ENCODE measurements around the gene RHOA.

DNA sequence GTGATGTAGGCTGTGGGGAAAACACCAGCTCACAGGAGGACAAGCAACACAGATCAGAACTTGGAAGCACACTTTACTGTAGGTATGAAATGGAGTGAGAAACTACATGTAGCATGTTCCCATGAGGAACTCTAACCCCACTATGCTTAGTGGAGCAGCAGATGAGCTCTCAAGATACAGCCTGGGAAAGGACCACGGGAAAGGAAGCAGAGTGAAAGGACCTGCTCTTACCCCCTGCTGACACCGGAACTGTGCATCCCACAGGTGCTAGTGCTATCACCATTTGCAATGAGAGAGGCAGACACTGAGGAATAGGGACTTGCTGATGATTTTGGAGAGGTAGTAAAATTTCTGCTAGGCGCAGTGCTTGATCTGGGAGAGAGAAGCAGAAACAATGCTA lies 100.5 kb downstream of the RHOA start:
- no peak for TF ChIP-seq POLR2AphosphoS5 (IDR thresholded peaks at IDR 0.05; ENCODE audit: low read depth)
- TF ChIP-seq, protein P1, sequence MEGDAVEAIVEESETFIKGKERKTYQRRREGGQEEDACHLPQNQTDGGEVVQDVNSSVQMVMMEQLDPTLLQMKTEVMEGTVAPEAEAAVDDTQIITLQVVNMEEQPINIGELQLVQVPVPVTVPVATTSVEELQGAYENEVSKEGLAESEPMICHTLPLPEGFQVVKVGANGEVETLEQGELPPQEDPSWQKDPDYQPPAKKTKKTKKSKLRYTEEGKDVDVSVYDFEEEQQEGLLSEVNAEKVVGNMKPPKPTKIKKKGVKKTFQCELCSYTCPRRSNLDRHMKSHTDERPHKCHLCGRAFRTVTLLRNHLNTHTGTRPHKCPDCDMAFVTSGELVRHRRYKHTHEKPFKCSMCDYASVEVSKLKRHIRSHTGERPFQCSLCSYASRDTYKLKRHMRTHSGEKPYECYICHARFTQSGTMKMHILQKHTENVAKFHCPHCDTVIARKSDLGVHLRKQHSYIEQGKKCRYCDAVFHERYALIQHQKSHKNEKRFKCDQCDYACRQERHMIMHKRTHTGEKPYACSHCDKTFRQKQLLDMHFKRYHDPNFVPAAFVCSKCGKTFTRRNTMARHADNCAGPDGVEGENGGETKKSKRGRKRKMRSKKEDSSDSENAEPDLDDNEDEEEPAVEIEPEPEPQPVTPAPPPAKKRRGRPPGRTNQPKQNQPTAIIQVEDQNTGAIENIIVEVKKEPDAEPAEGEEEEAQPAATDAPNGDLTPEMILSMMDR (IDR thresholded peaks at IDR 0.05; ENCODE audit: insufficient read depth, low read length) = no peak
